ENCODE results near the gene GMPR. TPM values are rescaled to one million over a fixed set of nuclear protein-coding genes. Genes with fewer than 3 reads are reported as not detected.

GMPR gene
- total and polyA plus RNA-seq, 10 of the 15 experiments (the other 5 are each of a cell fraction or from before 2014, with no cell fraction given): 0.15 to 1.8 (median 0.49) TPM; not detected in 1

GRCh38 chr6:16292942-16293341 lies 54.6 kb downstream of the GMPR start:
- CTCF ChIA-PET: interaction anchor here (0.8 to 1.8 kb wide), 3 partner anchors 8 to 40 kb away, joined by 3 to 6 read pairs (median 3); no protein-coding TSS in a partner anchor
- Histone ChIP-seq H3K27me3 (replicated peaks in 1 of 2; ENCODE audit: control insufficient read depth in 2 of 2, insufficient read depth in 2 of 2, low read length in 1 of 2) (no peaks in the 10 kb centered on the region), H3K79me2 (ENCODE audit: control insufficient read depth, insufficient read depth, low read length) (no peaks in the 10 kb centered on the region), H3K4me1 (ENCODE audit: control insufficient read depth, insufficient read depth, low read length) (no peaks in the 10 kb centered on the region), H2AFZ (ENCODE audit: control insufficient read depth, low read depth, low read length) (no peak overlapping the region), H4K20me1 (ENCODE audit: control insufficient read depth, insufficient read depth) (no peaks in the 10 kb centered on the region), H3K36me3 (ENCODE audit: control insufficient read depth in 2 of 2, insufficient read depth in 2 of 2, low read length in 1 of 2) (no peaks in the 10 kb centered on the region), H3K4me3 (no peak overlapping the region), H3K27ac (ENCODE audit: control insufficient read depth, insufficient read depth) (no peak overlapping the region), H3K9ac (ENCODE audit: control insufficient read depth, insufficient read depth, low read length) (no peak overlapping the region), H3K4me2 (ENCODE audit: control insufficient read depth, insufficient read depth) (no peak overlapping the region), H3K9me3 (replicated peaks; ENCODE audit: control insufficient read depth, insufficient read depth, low read length) (no peaks in the 10 kb centered on the region)
- ATAC-seq (no peak), FAIRE-seq (no peak), DNase-seq (ENCODE audit: low read depth, low spot score) (no peak)
- WGBS (ENCODE audit: insufficient coverage, insufficient replicate concordance, low lambda C conversion rate, missing lambda C conversion rate): 93% methylated on average over 8 of the region's 8 CpGs
- no TSS peak for BruUV-seq (replicated peaks)
- POLR2A ChIA-PET: interaction anchor here (1.1 kb wide), 1 partner anchor 26 kb away, joined by 3 read pairs; no protein-coding TSS in a partner anchor
- SMC1A ChIA-PET (ENCODE audit: uncharacterized antibody, unreplicated experiment): interaction anchor here (0.8 to 1.7 kb wide), 3 partner anchors 9 to 470 kb away, joined by 3 to 8 read pairs (median 4); no protein-coding TSS in a partner anchor
- in situ Hi-C loops (cut with MboI) (no loop called here), intact Hi-C loops (cut with micrococcal nuclease; ENCODE audit: unreplicated experiment) (no loop called here)
- TF ChIP-seq NFXL1 (IDR thresholded peaks at IDR 0.05; ENCODE audit: borderline replicate concordance) (no peak), RELB (IDR thresholded peaks at IDR 0.05; ENCODE audit: low read depth) (no peak), PML (IDR thresholded peaks at IDR 0.05; ENCODE audit: low read length) (no peak), TBL1XR1 (IDR thresholded peaks at IDR 0.05; ENCODE audit: low read depth, low read length) (no peak), JUNB (IDR thresholded peaks at IDR 0.05) (no peak), MLLT1 (IDR thresholded peaks at IDR 0.05) (no peak), TCF3 (IDR thresholded peaks at IDR 0.05; ENCODE audit: borderline replicate concordance, insufficient read depth, low read depth, low read length) (no peak), ZZZ3 (IDR thresholded peaks at IDR 0.05; ENCODE audit: control insufficient read depth, insufficient read length, low read depth) (no peak), HCFC1 (IDR thresholded peaks at IDR 0.05; ENCODE audit: low read length) (no peak), STAT3 (IDR thresholded peaks at IDR 0.05; ENCODE audit: low read depth, low read length) (no peak), SMARCA5 (IDR thresholded peaks at IDR 0.05) (no peak), IRF5 (IDR thresholded peaks at IDR 0.05; ENCODE audit: borderline replicate concordance) (no peak), ZNF207 (IDR thresholded peaks at IDR 0.05; ENCODE audit: borderline replicate concordance) (no peak), PAX5 (IDR thresholded peaks at IDR 0.05; ENCODE audit: borderline replicate concordance, low read depth, low read length) (no peak), POLR2AphosphoS5 (IDR thresholded peaks at IDR 0.05; ENCODE audit: low read length) (no peak), BMI1 (IDR thresholded peaks at IDR 0.05; ENCODE audit: borderline replicate concordance) (no peak), PAX8 (IDR thresholded peaks at IDR 0.05) (no peak)
- RAD21 ChIA-PET (ENCODE audit: unreplicated experiment): no interaction called here
